ENCODE results near the gene TMEM121. TPM values are rescaled to one million over a fixed set of nuclear protein-coding genes. Genes with fewer than 3 reads are reported as not detected.
"Not testable (repeated sequence)": the region's sequence is repeated elsewhere in the genome, so short reads cannot be mapped to it uniquely, and the experiment has no call there.

TMEM121 gene
- total and polyA plus RNA-seq, 2 donors = 2.1 to 2.8 TPM

DNA sequence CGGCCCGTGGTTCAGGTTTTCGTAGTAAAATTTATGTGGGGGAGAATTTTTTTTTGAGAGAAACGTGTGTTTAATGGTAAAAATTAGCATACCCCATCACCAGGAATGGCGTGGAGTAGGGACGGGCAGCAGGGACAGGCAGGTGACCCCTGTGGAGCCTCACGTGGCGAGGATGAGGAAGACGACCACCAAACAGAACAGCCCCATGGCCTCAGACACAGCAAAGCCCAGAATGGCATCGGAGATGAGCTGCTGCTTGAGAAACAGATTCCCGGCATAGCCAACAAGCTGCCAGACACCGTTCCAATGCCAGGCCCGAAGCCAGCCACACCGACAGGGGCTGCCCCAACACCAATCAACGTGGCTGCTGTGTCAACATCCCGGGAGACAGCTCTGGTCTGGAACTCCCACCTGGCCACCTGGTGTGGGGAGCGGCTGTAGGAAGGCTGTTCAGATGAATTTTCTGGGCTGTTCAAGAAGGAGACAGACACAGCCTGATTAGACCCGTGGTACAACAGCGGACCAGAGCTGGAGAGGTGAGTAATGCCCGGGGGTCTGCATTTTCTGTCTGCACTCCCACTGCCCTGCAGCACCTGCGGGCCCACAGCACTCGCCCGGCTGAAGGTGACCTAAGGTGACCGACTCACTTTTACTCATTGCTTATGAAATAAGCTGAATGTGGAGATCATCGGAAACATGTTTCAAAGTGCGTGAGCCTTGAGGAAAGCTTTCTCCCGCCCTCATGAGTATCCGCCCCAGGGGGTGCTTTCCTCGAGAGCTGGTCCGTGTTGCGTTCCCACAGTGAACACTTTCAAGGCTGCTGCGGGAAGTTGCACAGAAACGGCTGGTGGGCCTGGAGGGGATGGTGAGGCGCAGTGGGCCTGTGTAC is 10.6 kb downstream of the TMEM121 start:
- 88% methylated on average over 34 of the region's 34 CpGs for WGBS
- H3K4me3 ChIP-seq (ENCODE audit: low read length in 2 of 2) = no peak overlapping the region
- DNase-seq (ENCODE audit: low read depth in 6 of 9, low spot score in 9 of 9) = no peak
- no peak overlapping the region for H3K27ac ChIP-seq (ENCODE audit: low read depth in 1 of 2, low read length in 1 of 2)
- peaks cover 0 to 3% of the 10 kb centered on the region in 2 donors for H3K4me1 ChIP-seq (ENCODE audit: control insufficient read depth in 2 of 2, insufficient read depth in 2 of 2, low read length in 2 of 2)
- no peaks in the 10 kb centered on the region for H3K36me3 ChIP-seq (ENCODE audit: control insufficient read depth in 2 of 2, insufficient read depth in 2 of 2, low read length in 1 of 2)
- H3K9me3 ChIP-seq (ENCODE audit: control insufficient read depth in 2 of 2, insufficient read depth in 1 of 2, low read length in 1 of 2) = no peaks in the 10 kb centered on the region
- H3K27me3 ChIP-seq (ENCODE audit: control insufficient read depth in 2 of 2, insufficient read depth in 1 of 2, low read length in 1 of 2) = peaks cover 0 to 43% of the 10 kb centered on the region in 2 donors

DNA sequence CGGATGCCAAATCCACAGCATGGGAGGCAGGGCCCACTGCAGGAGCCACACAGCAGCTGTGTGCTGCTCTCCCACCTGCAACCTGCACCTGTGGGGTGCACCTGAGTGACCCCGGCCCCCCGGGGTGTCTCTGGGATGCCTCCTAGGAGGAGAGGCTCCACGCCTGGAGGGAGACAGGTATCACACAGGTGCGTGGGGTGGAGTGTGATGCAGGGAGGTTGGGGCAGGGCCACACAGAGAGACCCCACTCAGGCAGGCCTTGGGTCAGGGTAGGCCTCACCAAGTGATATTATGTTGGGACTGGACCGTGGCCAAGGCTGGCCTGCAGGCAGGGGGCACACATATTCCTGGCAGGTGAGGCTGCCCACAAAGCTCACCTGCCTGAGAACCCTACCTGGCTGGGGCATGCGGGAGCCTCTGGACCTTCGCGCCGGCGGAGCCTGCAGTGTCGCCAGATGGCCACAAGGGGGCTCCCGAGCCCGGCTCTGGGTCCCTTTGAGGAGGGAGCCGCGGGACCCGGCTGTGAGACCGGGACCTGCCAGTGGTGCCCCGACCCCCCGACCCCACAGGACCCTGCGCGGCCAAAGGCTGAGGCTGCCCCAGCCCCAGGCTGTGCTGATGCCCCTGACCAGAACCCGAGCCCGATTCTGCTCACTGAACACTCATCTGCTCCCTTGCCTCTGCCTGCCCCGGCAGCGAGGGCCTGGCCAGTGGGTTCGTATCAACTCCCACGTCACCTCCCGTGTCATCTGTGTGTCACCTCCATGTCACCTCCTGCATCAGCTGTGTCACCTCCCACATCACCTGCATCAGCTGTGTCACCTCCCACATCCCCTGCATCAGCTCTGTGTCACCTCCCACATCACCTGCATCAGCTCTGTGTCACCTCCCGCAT is 11.4 kb downstream of the TMEM121 start:
- H3K36me3 ChIP-seq (ENCODE audit: control insufficient read depth in 2 of 2, insufficient read depth in 2 of 2, low read length in 1 of 2) = no peaks in the 10 kb centered on the region
- no peak overlapping the region for H3K27ac ChIP-seq (ENCODE audit: low read depth in 1 of 2, low read length in 1 of 2)
- WGBS = 28% methylated on average over 30 of the region's 30 CpGs
- DNase-seq (ENCODE audit: low read depth in 6 of 9, low spot score in 9 of 9) = peak in 4 of 9 donors; percentile 20 to 59 (median 54)
- peaks cover 0 to 38% of the 10 kb centered on the region in 2 donors for H3K27me3 ChIP-seq (ENCODE audit: control insufficient read depth in 2 of 2, insufficient read depth in 1 of 2, low read length in 1 of 2)
- H3K4me1 ChIP-seq (ENCODE audit: control insufficient read depth in 2 of 2, insufficient read depth in 2 of 2, low read length in 2 of 2) = peaks cover 0 to 3% of the 10 kb centered on the region in 2 donors
- H3K9me3 ChIP-seq (ENCODE audit: control insufficient read depth in 2 of 2, insufficient read depth in 1 of 2, low read length in 1 of 2) = no peaks in the 10 kb centered on the region
- H3K4me3 ChIP-seq (ENCODE audit: low read length in 2 of 2) = no peak overlapping the region

DNA sequence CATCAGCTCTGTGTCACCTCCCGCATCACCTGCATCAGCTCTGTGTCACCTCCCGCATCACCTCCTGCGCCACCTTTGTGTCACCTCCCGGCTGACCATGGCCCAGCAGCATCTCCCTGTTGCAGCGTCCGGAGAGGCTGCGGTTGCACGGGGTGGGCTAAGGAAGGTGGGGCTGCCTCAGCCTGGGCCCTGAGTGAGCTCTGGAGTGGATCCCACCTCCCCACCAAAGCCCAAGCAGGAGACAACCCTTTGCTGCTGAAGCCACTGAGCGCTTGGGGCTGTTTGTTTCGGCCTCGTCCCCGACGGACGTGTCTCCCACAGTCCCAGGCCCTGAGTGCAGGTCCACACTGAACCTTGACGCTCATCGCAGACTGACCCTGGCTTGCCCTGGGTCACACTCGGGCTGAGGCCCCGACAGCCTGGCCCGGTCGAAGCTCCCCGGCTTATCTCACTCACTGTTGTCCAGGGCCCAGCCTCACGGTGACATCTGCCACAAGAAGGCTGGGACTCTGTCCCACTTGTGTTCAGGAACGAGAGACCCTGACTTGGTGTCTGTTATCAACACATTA is 12.2 kb downstream of the TMEM121 start:
- WGBS = 93% methylated on average over 23 of the region's 23 CpGs
- DNase-seq (ENCODE audit: low read depth in 6 of 9, low spot score in 9 of 9) = no peak
- Histone ChIP-seq H3K27me3 (ENCODE audit: control insufficient read depth in 2 of 2, insufficient read depth in 1 of 2, low read length in 1 of 2) (peaks cover 0 to 33% of the 10 kb centered on the region in 2 donors), H3K4me1 (ENCODE audit: control insufficient read depth in 2 of 2, insufficient read depth in 2 of 2, low read length in 2 of 2) (peaks cover 0 to 3% of the 10 kb centered on the region in 2 donors), H3K4me3 (ENCODE audit: low read length in 2 of 2) (no peak overlapping the region), H3K27ac (ENCODE audit: low read depth in 1 of 2, low read length in 1 of 2) (no peak overlapping the region), H3K36me3 (ENCODE audit: control insufficient read depth in 2 of 2, insufficient read depth in 2 of 2, low read length in 1 of 2) (no peaks in the 10 kb centered on the region), H3K9me3 (ENCODE audit: control insufficient read depth in 2 of 2, insufficient read depth in 1 of 2, low read length in 1 of 2) (no peaks in the 10 kb centered on the region)

- 94% methylated on average over 9 of the region's 9 CpGs for WGBS
- DNase-seq (ENCODE audit: low read depth in 6 of 9, low spot score in 9 of 9) = no peak
- peaks cover 0 to 3% of the 10 kb centered on the region in 2 donors for H3K4me1 ChIP-seq (ENCODE audit: control insufficient read depth in 2 of 2, insufficient read depth in 2 of 2, low read length in 2 of 2)
Observed at GRCh38 chr14:105540811-105541210, 14.4 kb downstream of the TMEM121 start.

GRCh38 chr14:105541218-105541875 is 15.0 kb downstream of the TMEM121 start:
- Histone ChIP-seq H3K27ac (ENCODE audit: low read depth in 1 of 2, low read length in 1 of 2) (no peak overlapping the region), H3K4me3 (ENCODE audit: low read length in 2 of 2) (no peak overlapping the region), H3K4me1 (ENCODE audit: control insufficient read depth in 2 of 2, insufficient read depth in 2 of 2, low read length in 2 of 2) (peaks cover 0 to 3% of the 10 kb centered on the region in 2 donors), H3K9me3 (ENCODE audit: control insufficient read depth in 2 of 2, insufficient read depth in 1 of 2, low read length in 1 of 2) (no peaks in the 10 kb centered on the region), H3K27me3 (ENCODE audit: control insufficient read depth in 2 of 2, insufficient read depth in 1 of 2, low read length in 1 of 2) (peaks cover 0 to 23% of the 10 kb centered on the region in 2 donors), H3K36me3 (ENCODE audit: control insufficient read depth in 2 of 2, insufficient read depth in 2 of 2, low read length in 1 of 2) (no peaks in the 10 kb centered on the region)
- DNase-seq (ENCODE audit: low read depth in 6 of 9, low spot score in 9 of 9) = no peak
- WGBS = 88% methylated on average over 19 of the region's 19 CpGs

More at GRCh38 chr14:105540811-105541210, 14.4 kb downstream of the TMEM121 start:
- Histone ChIP-seq H3K36me3 (ENCODE audit: control insufficient read depth in 2 of 2, insufficient read depth in 2 of 2, low read length in 1 of 2) (no peaks in the 10 kb centered on the region), H3K27ac (ENCODE audit: low read depth in 1 of 2, low read length in 1 of 2) (no peak overlapping the region), H3K4me3 (ENCODE audit: low read length in 2 of 2) (no peak overlapping the region), H3K27me3 (ENCODE audit: control insufficient read depth in 2 of 2, insufficient read depth in 1 of 2, low read length in 1 of 2) (peaks cover 0 to 28% of the 10 kb centered on the region in 2 donors), H3K9me3 (ENCODE audit: control insufficient read depth in 2 of 2, insufficient read depth in 1 of 2, low read length in 1 of 2) (no peaks in the 10 kb centered on the region)

- not testable (repeated sequence) for H3K36me3 ChIP-seq (ENCODE audit: control insufficient read depth in 2 of 2, insufficient read depth in 2 of 2, low read length in 1 of 2); H3K27ac ChIP-seq (ENCODE audit: low read depth in 1 of 2, low read length in 1 of 2); H3K4me3 ChIP-seq (ENCODE audit: low read length in 2 of 2); DNase-seq (ENCODE audit: low read depth in 6 of 9, low spot score in 9 of 9); H3K27me3 ChIP-seq (ENCODE audit: control insufficient read depth in 2 of 2, insufficient read depth in 1 of 2, low read length in 1 of 2); H3K9me3 ChIP-seq (ENCODE audit: control insufficient read depth in 2 of 2, insufficient read depth in 1 of 2, low read length in 1 of 2); H3K4me1 ChIP-seq (ENCODE audit: control insufficient read depth in 2 of 2, insufficient read depth in 2 of 2, low read length in 2 of 2)
- 93% methylated on average over 1 of the region's 1 CpG for WGBS
Observed at GRCh38 chr14:105545676-105546075, 19.3 kb downstream of the TMEM121 start.

- not testable (repeated sequence) for H3K4me3 ChIP-seq (ENCODE audit: low read length in 2 of 2); H3K27me3 ChIP-seq (ENCODE audit: control insufficient read depth in 2 of 2, insufficient read depth in 1 of 2, low read length in 1 of 2); H3K4me1 ChIP-seq (ENCODE audit: control insufficient read depth in 2 of 2, insufficient read depth in 2 of 2, low read length in 2 of 2); H3K27ac ChIP-seq (ENCODE audit: low read depth in 1 of 2, low read length in 1 of 2); H3K36me3 ChIP-seq (ENCODE audit: control insufficient read depth in 2 of 2, insufficient read depth in 2 of 2, low read length in 1 of 2); DNase-seq (ENCODE audit: low read depth in 6 of 9, low spot score in 9 of 9); H3K9me3 ChIP-seq (ENCODE audit: control insufficient read depth in 2 of 2, insufficient read depth in 1 of 2, low read length in 1 of 2)
- 96% methylated on average over 10 of the region's 20 CpGs for WGBS
Observed at GRCh38 chr14:105546410-105546809, 20.0 kb downstream of the TMEM121 start.

DNA sequence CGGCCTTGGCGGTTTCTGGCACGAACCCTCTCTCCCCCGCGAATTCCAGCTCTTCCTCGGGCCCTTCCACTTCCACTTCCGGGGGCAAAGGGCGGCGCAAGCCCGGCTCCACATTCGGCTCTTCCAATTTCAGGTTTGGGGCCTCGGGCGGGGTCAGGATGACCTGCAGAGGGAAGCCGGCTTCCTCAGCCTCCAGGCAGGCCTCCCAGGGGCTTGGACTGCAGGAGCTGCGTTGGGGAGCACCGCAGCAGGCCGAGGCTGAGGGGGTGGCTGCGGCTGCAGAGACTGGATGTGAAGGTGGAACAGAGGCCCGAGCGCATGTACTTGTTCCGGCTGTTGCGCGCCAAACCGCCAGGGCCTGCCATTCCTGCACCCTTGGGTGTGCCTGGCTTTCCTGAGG is 20.7 kb downstream of the TMEM121 start:
- DNase-seq (ENCODE audit: low read depth in 6 of 9, low spot score in 9 of 9); H3K4me3 ChIP-seq (ENCODE audit: low read length in 2 of 2); H3K27me3 ChIP-seq (ENCODE audit: control insufficient read depth in 2 of 2, insufficient read depth in 1 of 2, low read length in 1 of 2); H3K9me3 ChIP-seq (ENCODE audit: control insufficient read depth in 2 of 2, insufficient read depth in 1 of 2, low read length in 1 of 2); H3K4me1 ChIP-seq (ENCODE audit: control insufficient read depth in 2 of 2, insufficient read depth in 2 of 2, low read length in 2 of 2); H3K36me3 ChIP-seq (ENCODE audit: control insufficient read depth in 2 of 2, insufficient read depth in 2 of 2, low read length in 1 of 2); H3K27ac ChIP-seq (ENCODE audit: low read depth in 1 of 2, low read length in 1 of 2): not testable (repeated sequence)
- WGBS = 95% methylated on average over 19 of the region's 24 CpGs

Data from thymus (tissue), 11 donors.